Measurements from ENCODE around the gene GNB1.

- TF ChIP-seq TAF1 (IDR thresholded peaks at IDR 0.05; ENCODE audit: low read depth) (no peak), CREB1 (IDR thresholded peaks at IDR 0.05; ENCODE audit: low read depth) (no peak), RAD21 (IDR thresholded peaks at IDR 0.05; ENCODE audit: low read depth) (no peak), REST (IDR thresholded peaks at IDR 0.05; ENCODE audit: low read depth) (no peak), TCF12 (IDR thresholded peaks at IDR 0.05; ENCODE audit: low read depth) (no peak), EGR1 (IDR thresholded peaks at IDR 0.05) (no peak), MAX (IDR thresholded peaks at IDR 0.05) (no peak), YY1 (IDR thresholded peaks at IDR 0.05; ENCODE audit: low read depth) (no peak), ZBTB7A (IDR thresholded peaks at IDR 0.05; ENCODE audit: low read depth) (no peak), USF1 (IDR thresholded peaks at IDR 0.05) (no peak)
Measured at GRCh38 chr1:1784933-1785332, 106.0 kb downstream of the GNB1 start.
